GM12865 (cell line): ENCODE data around the gene SLC6A19.

Experiments used
- DNase-seq: peaks from one replicate; pipeline ENCODE4 v3.0.0; 2010; ENCODE audit warnings: low read depth
- H3K4me3 ChIP-seq: 2 replicates; pipeline ENCODE4 v1.5.1; 2011; ENCODE audit warnings: mild to moderate bottlenecking, low read depth, low read length, control low read depth
- CTCF ChIP-seq: IDR thresholded peaks from 2 replicates; pipeline ENCODE4 v1.5.1; 2011; ENCODE audit warnings: low read length, control low read depth, low read depth, inconsistent platforms; ENCODE audit not compliant: insufficient read depth; ENCODE audit errors: missing control alignments

The SLC6A19 gene

GRCh38 chr5:1202026-1202797 lies 817 bp downstream of the SLC6A19 start:
- no peak overlapping the region for H3K4me3 ChIP-seq
- no peak for TF ChIP-seq CTCF
- no peak for DNase-seq

DNA sequence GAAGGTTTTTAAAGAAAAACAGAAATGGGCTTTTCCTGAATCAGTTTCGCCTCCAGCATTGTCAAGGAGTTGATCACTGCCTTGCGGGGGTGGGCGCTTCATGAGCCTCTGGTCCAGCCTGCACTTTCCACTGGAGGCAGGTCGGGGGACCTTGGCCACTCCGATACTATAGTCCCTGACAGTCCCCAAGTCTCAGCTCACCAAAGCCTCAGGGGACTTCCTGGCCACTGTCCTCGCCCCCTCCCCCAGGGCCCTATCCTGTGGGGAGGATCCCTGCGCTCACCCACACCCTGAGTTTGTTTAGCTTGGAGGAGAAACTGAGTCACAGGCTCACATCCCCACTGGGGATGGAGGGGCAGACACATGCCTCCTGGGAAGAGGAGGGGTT lies 1.4 kb downstream of the SLC6A19 start:
- no peak for DNase-seq
- no peak overlapping the region for H3K4me3 ChIP-seq
- TF ChIP-seq CTCF = no peak

DNA sequence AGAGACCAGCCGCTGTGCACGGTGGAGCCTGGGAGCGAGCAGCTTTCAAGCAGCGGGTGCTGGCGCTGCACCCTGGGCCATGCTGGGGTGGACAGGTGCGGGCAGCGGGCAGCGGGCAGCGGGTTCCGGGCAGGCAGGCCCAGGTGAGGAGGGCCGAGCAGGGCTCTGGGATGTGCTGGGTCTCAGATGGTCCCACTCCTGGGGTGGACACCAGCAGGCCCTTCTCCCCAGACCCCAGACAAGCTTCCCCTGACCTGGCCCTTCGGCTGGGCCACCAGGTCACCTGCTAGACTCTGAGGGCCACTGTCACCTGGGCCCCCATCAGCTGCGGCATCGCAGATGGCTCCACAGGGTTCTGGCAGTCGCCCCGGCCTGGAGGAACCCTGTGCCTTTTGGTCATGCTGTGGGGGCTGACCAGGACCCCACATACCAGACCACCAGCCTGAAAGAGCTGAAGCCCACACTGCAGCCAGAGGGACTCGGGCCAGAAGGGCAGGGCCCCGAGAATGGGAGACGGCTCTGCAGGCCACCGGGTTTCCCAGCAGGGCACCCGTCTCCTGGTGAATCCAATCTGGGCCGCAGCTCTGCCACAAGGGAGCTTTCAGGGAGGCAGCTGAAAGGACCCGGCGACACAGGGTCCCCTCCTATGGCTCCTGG lies 2.0 kb downstream of the SLC6A19 start:
- DNase-seq = no peak
- H3K4me3 ChIP-seq = no peak overlapping the region
- TF ChIP-seq CTCF = no peak

- no peak for TF ChIP-seq CTCF
- no peak overlapping the region for H3K4me3 ChIP-seq
These were observed 2.7 kb downstream of the SLC6A19 start for GRCh38 chr5:1203968-1204692.

DNA sequence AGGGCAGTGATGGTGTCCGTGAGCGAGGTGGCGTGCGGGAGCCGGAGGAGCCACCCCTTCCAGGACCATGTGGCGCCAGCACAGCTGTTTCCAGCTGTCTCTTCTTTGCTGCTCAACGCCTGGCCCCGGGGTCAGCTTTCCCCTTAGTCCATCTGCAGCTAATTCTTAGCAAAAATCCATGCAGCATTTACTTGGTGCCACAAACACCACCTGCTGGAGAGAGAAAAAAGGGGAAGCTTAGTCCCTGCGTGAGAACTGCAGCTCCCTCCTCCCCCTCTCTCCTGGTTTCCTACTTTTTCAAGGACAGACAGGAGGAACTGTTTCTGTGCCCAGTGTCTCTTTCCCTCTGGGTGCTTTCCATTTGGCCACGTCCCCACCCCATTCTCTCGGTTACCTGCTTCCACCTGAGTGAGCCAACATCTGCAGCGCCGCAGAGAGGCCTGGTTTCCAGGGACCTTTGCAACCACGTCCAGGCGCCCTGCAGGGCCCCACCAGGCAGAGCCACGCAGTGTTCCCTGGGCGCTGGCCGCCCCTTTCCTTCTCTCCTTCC lies 3.4 kb downstream of the SLC6A19 start:
- DNase-seq = no peak
- TF ChIP-seq CTCF = no peak
- no peak overlapping the region for H3K4me3 ChIP-seq

More at GRCh38 chr5:1203968-1204692, 2.7 kb downstream of the SLC6A19 start:
- no peak for DNase-seq

- DNase-seq = no peak
- H3K4me3 ChIP-seq = no peak overlapping the region
- TF ChIP-seq CTCF = no peak
These were observed 4.1 kb downstream of the SLC6A19 start for GRCh38 chr5:1205255-1206180.
